Measurements from ENCODE around the gene TRIP12. TPM values are rescaled to one million over a fixed set of nuclear protein-coding genes. Genes with fewer than 3 reads are reported as not detected.

Gene TRIP12
- total and polyA plus RNA-seq, 2 donors (not counting 3 experiments of a cell fraction or from before 2014, with no cell fraction given), result 53.8 to 278 TPM

DNA sequence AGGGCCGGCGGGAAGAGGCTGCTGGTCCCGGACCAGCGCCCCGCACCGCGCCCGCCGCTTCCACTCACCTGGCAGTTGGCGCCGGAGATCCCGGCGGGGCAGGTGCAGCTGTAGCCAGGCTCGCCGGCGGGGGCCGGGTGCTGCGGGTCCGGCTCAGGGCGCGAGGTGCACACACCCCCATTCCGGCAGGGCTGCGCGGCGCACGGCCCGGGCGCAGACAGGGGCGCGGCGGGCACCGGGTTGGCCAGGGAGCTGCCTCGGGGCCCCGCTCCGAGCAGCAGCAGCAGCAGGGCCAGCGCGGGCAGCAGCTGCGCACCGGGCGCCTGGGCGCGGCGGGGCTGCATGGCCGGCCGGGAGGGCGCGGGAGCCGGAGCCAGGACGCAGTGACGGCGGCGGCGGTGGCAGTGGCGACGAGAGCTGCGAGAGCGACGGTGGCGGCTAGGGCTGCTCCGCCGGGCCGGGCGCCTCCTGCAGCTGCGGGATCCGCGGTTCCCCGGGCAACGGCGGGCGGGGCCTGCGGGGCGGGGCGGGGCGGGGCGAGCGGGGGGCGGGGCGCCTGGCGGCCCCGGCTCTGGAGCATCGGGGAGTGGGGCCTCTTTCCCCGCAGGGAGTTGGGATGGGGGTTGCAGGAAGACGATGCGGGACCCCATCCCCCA lies 207.6 kb downstream of the TRIP12 start, which contains the start of gene DNER:
DNER (minus strand) TSS at position 476 of the 656 bp plus-strand sequence; CDS start at position 344, 132 bp downstream.
- CTCF ChIA-PET, result interaction anchor here (0.8 to 1.5 kb wide), 4 partner anchors 11 to 1824 kb away, joined by 3 to 6 read pairs (median 4); no protein-coding TSS in a partner anchor
- POLR2A ChIA-PET, result no interaction called here
- TF ChIP-seq POLR2A (IDR thresholded peaks at IDR 0.05; ENCODE audit: low read depth, low read length) (no peak), EZH2 (IDR thresholded peaks at IDR 0.05; ENCODE audit: borderline replicate concordance, low read depth, low read length, severe bottlenecking) (peak; percentile 75)
- dilution Hi-C loops (cut with MboI; ENCODE audit: extremely low pct_ligation_motif_present, low sequenced_read_pairs) (no loop called here), intact Hi-C loops (cut with micrococcal nuclease) (no loop called here)
- H3K27ac ChIP-seq (ENCODE audit: insufficient read depth, low read depth, low read length), result no peak within 1 kb of the TSS
- no peak within 1 kb of the TSS for H2AFZ ChIP-seq (ENCODE audit: low read depth, low read length)
- no peaks in the 10 kb centered on the region for H3K9me1 ChIP-seq (replicated peaks; ENCODE audit: control insufficient read depth, extremely low read depth, insufficient read depth, low read length)
- H3K9me3 ChIP-seq (replicated peaks; ENCODE audit: control insufficient read depth, insufficient read depth, low read length), result no peaks in the 10 kb centered on the region
- peak within 1 kb of the TSS in 2 of 3 experiments; percentile 18 to 20 for H3K4me3 ChIP-seq (replicated peaks in 1 of 3; ENCODE audit: insufficient read depth in 1 of 3, low read depth in 1 of 3, low read length in 3 of 3)
- H4K20me1 ChIP-seq (replicated peaks; ENCODE audit: control insufficient read depth, extremely low read depth, insufficient read depth, low read length), result no peaks in the 10 kb centered on the region
- no TSS peak for BruUV-seq (replicated peaks)
- peaks cover 6% of the 10 kb centered on the region for H3K4me1 ChIP-seq (ENCODE audit: control insufficient read depth, extremely low read depth, insufficient read depth, low read length)
- H3K4me2 ChIP-seq (ENCODE audit: insufficient read depth, low read length), result peak within 1 kb of the TSS; percentile 62
- no peaks in the 10 kb centered on the region for H3K36me3 ChIP-seq (ENCODE audit: control insufficient read depth in 2 of 2, extremely low read depth in 1 of 2, insufficient read depth in 2 of 2, low read length in 2 of 2)
- no peaks in the 10 kb centered on the region for H3K79me2 ChIP-seq (ENCODE audit: control insufficient read depth, insufficient read depth, low read length)
- DNase-seq (ENCODE audit: low read depth, low spot score), result no peak
- FAIRE-seq, result no peak
- H3K27me3 ChIP-seq (ENCODE audit: control insufficient read depth in 2 of 2, insufficient read depth in 2 of 2, low read length in 2 of 2), result peaks cover 22 to 40% of the 10 kb centered on the region in 2 experiments
- no peak within 1 kb of the TSS for H3K9ac ChIP-seq (replicated peaks; ENCODE audit: extremely low read depth, insufficient read depth, low read length)

Small RNAs within 50 kb of the gene (small RNA-seq; reads per million reads assigned to genes)
- not detected for gene RNU6-613P (ENCODE audit: insufficient read depth, insufficient read length, low read depth, low replicate concordance)
- not detected for gene RNU6-964P (ENCODE audit: insufficient read depth, insufficient read length, low read depth, low replicate concordance)

Other genes with a start within 250 kb of the TRIP12 start
- not detected in 2 replicates for gene DNER, start 207.5 kb downstream of the TRIP12 start, total RNA-seq
- gene DNER, start 207.5 kb downstream of the TRIP12 start, polyA plus RNA-seq, result 0.01 and 0.05 TPM in 2 replicates
- gene FBXO36, start 494 bp upstream of the TRIP12 start, total RNA-seq, result 0.53 and 1.1 TPM in 2 replicates
- gene FBXO36, start 494 bp upstream of the TRIP12 start, polyA plus RNA-seq, result 0.92 and 1.2 TPM in 2 replicates
- gene SLC16A14, start 146.9 kb upstream of the TRIP12 start, total RNA-seq, result 0.22 and 0.23 TPM in 2 replicates
- gene SLC16A14, start 146.9 kb upstream of the TRIP12 start, polyA plus RNA-seq, result 0.30 and 0.35 TPM in 2 replicates